GM03348 (cell line): ENCODE results near the gene CSTF3.
"Not testable (repeated sequence)": the region's sequence is repeated elsewhere in the genome, so short reads cannot be mapped to it uniquely, and the experiment has no call there.

Source experiments
- DNase-seq: peaks from one replicate; pipeline ENCODE4 v3.0.0; 2012; ENCODE audit warnings: low spot score

CSTF3 gene

DNA sequence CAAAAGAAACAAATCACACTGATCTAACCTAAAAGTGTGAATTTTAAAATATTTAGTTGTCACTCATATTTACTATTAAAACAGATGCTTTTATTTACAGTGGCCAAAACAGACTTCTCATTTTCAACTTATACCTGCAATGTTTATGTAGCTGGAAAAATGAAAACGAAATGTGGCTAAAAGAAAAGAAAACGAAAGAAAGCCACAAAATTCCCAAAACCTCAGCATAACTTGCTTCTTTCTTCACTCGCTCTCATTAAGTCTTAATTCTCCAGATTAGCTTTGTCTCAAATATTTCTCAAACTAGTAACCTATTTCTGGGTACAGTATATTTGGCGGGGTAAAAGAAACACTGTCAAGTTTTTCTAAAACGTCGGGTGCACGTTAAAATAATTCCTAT, 693 bp downstream of the CSTF3 start:
- DNase-seq: no peak

DNA sequence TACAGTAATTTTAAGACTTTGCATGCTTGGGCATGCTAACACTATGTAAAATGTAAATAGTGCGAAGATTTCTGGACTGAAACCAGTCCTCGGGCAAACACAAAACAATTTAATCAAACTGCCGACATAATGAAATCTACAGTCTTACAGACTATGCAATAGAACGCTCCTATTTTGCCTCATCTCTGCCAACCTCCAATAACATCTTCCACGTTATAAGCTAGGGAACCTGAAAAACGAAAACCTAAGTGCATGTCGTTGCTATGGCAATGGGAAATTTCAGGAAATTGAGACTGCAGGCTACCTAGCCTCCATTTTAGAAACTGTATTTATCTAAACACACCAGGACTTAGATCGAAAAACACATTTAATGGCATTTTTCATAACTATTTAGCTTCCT, 1.1 kb downstream of the CSTF3 start:
- DNase-seq: peak; percentile 29

GRCh38 chr11:33159378-33159867, 1.9 kb downstream of the CSTF3 start:
- DNase-seq: not testable (repeated sequence)

- no peak for DNase-seq
Observed at GRCh38 chr11:33158596-33159275, 2.5 kb downstream of the CSTF3 start.

DNA sequence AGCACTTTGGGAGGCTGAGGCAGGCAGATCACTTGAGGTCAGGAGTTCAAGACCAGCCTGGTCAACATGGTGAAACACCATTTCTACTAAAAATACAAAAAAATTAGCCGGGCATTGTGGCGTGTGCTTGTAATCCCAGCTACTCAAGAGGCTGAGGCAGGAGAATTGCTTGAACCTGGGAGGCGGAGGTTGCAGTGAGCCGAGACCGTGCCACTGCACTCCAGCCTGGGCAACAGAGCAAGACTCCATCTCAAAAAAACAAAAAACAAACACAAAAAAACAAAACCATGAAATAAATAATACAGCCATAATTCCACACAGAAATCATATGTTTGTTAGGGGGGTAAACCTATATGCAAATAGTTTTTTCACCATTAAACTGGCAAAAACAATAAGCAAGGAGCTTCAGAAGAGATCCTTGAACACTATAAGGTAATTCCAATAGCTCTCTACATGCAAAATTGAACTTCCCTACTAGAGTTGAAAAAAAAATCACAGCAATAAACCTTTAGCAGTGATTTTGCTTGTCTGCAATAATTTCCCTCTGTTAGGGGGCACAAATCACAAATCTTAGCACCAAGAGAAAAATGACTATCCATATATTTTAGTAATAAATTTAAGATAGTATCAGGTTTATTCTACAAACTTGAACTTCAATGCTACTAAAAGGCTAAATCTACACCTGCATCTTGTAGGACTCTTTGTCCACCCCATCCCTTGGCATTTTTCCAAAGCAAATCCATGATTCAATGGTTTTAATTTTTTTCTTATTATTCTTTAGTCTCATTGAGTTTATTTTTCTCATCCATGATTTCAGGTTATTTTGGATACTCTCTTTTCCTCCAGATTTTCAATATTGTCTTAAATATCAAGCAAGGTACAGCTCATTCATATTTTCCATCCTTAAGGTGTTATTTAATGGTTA, 3.9 kb downstream of the CSTF3 start:
- no peak for DNase-seq

GRCh38 chr11:33151399-33151798, 9.9 kb downstream of the CSTF3 start:
- no peak for DNase-seq

GRCh38 chr11:33147559-33147958, 13.7 kb downstream of the CSTF3 start:
- DNase-seq: no peak

GRCh38 chr11:33135768-33136443, 25.4 kb downstream of the CSTF3 start:
- no peak for DNase-seq

DNA sequence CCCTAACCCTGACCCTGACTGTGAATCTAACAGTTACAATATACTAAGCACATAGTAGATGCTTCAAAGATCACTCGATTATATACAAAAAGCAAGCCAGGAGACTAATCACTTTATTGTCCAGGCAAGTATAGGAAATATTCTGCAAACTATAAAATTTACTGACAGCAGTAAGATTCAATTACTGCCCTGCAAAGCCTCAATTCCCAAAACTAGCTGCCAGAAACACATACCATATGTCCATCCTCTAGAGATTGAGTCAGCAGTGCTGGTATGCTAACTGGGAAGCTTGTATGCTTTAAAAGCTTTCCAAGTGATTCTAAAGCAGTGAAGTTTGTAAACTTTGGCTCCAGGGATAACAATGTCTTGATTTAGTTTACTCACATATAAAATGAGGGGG, 26.1 kb downstream of the CSTF3 start:
- DNase-seq: peak; percentile 67

GRCh38 chr11:33134276-33134675, 27.0 kb downstream of the CSTF3 start:
- DNase-seq: no peak

- no peak for DNase-seq
Observed at GRCh38 chr11:33133761-33134160, 27.5 kb downstream of the CSTF3 start.

- DNase-seq: no peak
Observed at GRCh38 chr11:33132510-33132909, 28.8 kb downstream of the CSTF3 start.

DNA sequence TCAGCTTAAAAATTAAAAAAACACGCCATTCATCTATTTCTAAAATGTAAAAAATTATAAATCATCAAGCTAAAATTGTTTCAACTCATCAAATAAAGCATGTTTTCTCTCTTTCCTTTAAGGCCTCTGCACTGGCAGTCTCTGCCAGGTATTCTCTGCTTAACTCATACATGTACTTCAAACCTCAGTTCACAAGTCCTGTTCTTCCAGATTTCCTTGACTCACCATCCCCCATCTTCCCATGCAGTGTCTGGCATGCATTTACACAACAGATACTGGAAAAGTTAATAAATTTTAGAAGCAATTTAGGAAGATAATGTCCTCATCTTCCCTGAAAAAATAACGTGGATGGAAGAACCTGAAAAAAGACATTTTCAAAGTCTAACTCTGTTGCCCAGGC, 32.5 kb downstream of the CSTF3 start:
- no peak for DNase-seq

GRCh38 chr11:33125611-33126010, 35.7 kb downstream of the CSTF3 start:
- no peak for DNase-seq

GRCh38 chr11:33125025-33125424, 36.3 kb downstream of the CSTF3 start:
- DNase-seq: no peak

GRCh38 chr11:33122696-33123095, 38.6 kb downstream of the CSTF3 start:
- DNase-seq: not testable (repeated sequence)

- no peak for DNase-seq
Observed at GRCh38 chr11:33116535-33116934, 44.7 kb downstream of the CSTF3 start.

DNA sequence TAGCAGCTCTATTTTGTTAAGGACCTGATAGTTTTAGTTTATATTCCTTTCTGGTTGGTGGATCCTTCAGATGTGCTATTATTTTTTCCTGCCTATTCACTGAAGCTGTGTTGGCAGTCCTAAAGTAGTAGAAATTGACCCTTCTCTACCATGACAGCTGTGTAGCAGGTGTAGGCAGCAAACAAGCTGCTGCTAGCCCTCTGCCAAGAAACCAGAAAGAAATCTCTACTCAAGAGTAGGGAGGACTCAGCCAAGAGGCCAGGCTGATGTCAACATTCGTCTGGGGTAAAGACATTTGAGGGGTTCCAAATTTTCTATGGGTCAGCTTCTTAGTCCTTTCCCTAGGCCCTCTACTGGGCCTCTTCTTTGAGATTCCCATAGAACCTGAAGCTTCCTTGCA, 51.2 kb downstream of the CSTF3 start:
- DNase-seq: no peak

DNA sequence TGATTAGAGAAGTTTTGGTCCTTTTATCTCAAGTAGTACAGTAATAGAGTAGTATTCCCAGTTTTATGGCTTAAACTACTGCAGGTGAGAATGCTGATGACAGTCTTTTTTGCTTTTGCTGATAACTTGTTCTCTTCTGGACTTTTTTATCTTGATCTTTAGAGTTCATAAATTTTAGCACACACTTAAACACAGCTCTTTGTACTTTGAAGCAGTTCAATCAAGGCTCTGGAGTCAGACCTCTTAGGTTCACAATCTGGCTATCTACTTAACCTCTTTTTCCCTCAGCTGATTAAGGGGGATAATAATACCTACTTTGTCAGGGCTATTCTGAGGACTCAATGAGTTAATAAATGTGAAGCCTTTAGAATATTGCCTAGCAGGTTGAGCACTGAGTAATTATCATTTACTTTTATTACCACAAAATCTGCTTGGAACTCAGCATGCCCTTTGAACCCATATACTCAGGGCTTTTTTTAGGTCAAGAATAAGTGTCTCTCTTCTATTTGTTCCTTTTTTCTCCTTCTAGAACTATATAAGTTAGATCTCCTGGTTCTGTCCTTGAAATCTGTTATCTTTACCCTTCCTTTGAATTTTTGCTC, 51.9 kb downstream of the CSTF3 start:
- no peak for DNase-seq

GRCh38 chr11:33103836-33104235, 57.4 kb downstream of the CSTF3 start:
- DNase-seq: no peak

GRCh38 chr11:33094157-33094556, 67.1 kb downstream of the CSTF3 start:
- DNase-seq: no peak

- no peak for DNase-seq
Observed at GRCh38 chr11:33089776-33090175, 71.5 kb downstream of the CSTF3 start.
